ENCODE data around the gene CCDC141.

DNA sequence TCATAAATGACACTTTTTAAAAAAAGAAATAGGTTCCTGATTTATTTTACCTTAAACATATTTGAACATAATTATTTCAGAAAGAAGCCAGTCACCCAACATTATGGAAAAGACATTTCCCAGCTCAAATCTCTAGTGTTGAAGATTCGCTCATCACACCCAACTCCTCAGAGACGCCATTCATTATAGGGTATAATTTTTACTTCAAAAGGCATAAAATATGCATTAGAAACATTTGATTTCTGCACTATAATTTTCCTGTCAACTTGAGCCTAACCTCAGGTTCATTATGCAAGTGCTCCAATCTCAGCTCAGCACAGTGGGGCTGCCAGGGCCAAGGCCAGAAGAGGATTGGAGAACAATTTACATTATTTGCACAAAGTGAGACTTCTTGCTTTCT lies 183.9 kb downstream of the CCDC141 start:
- no peak for TF ChIP-seq EZH2phosphoT487 (IDR thresholded peaks at IDR 0.05; ENCODE audit: borderline replicate concordance, low read length)
- TF ChIP-seq, protein P1, sequence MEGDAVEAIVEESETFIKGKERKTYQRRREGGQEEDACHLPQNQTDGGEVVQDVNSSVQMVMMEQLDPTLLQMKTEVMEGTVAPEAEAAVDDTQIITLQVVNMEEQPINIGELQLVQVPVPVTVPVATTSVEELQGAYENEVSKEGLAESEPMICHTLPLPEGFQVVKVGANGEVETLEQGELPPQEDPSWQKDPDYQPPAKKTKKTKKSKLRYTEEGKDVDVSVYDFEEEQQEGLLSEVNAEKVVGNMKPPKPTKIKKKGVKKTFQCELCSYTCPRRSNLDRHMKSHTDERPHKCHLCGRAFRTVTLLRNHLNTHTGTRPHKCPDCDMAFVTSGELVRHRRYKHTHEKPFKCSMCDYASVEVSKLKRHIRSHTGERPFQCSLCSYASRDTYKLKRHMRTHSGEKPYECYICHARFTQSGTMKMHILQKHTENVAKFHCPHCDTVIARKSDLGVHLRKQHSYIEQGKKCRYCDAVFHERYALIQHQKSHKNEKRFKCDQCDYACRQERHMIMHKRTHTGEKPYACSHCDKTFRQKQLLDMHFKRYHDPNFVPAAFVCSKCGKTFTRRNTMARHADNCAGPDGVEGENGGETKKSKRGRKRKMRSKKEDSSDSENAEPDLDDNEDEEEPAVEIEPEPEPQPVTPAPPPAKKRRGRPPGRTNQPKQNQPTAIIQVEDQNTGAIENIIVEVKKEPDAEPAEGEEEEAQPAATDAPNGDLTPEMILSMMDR (IDR thresholded peaks at IDR 0.05; ENCODE audit: low read depth, low read length, poor library complexity, severe bottlenecking): no peak
